Measurements from ENCODE around the gene RWDD1.

RWDD1 gene

DNA sequence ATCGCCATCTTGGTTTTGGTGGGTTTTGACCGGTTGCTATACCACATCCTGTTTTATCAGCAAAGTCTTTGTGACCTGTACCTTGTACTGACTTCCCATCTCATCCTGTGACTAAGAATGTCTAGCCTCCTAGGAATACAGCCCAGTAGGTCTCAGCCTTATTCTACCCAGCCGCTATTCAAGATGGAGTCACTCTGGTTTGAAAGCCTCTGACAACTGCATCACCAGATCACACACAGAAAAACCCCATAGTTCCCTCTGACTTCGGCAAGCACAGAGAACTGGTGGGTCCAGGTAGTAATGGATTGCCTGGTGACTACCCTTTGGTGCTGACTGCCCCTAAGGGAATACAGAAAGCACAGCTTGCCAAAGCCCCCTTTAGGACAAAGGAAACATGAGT is 34.6 kb downstream of the RWDD1 start:
- no peak overlapping the region for H3K4me3 ChIP-seq (IDR thresholded peaks at IDR 0.05; ENCODE audit: insufficient read depth, low read depth, low read length)
- no peak overlapping the region for H3K27ac ChIP-seq
- no peaks in the 10 kb centered on the region for H3K4me1 ChIP-seq (ENCODE audit: low read depth, poor library complexity, severe bottlenecking)
- H3K4me2 ChIP-seq, result no peak overlapping the region
- H3K27me3 ChIP-seq (ENCODE audit: insufficient read depth, low read depth), result no peaks in the 10 kb centered on the region
- no peaks in the 10 kb centered on the region for H3K36me3 ChIP-seq (ENCODE audit: insufficient read depth)
- no peak overlapping the region for H3K9ac ChIP-seq
- H3K79me2 ChIP-seq (ENCODE audit: insufficient read depth, low read depth), result no peaks in the 10 kb centered on the region
- H4K20me1 ChIP-seq (ENCODE audit: insufficient read depth), result no peaks in the 10 kb centered on the region
- no peak overlapping the region for H2AFZ ChIP-seq (ENCODE audit: low read depth)
- TF ChIP-seq CTCF (conservative IDR thresholded peaks at IDR 0.05; ENCODE audit: low read depth, low read length), result no peak

DNA sequence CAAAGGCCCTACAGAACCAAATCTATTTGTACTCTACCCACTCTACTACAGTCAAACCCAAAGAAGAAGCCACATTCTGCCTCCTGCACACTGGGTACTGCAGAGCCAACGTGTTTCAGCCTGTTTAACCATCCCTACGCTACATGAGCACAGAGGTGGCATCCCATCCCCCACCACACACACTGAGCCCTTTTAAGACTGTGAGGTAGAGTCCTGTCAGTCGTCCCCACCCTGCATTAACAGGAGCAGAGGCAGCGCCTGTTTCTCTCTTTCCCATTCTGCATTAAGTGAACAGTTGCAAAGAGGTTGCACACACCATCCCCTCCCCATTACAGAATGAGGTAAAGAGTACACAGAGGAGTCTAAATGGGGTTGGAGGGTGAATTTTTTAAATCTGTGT is 39.8 kb downstream of the RWDD1 start:
- H3K36me3 ChIP-seq (ENCODE audit: insufficient read depth), result no peaks in the 10 kb centered on the region
- H3K9ac ChIP-seq, result no peak overlapping the region
- H2AFZ ChIP-seq (ENCODE audit: low read depth), result no peak overlapping the region
- no peak for TF ChIP-seq CTCF (conservative IDR thresholded peaks at IDR 0.05; ENCODE audit: low read depth, low read length)
- H4K20me1 ChIP-seq (ENCODE audit: insufficient read depth), result no peaks in the 10 kb centered on the region
- H3K27ac ChIP-seq, result no peak overlapping the region
- no peaks in the 10 kb centered on the region for H3K79me2 ChIP-seq (ENCODE audit: insufficient read depth, low read depth)
- H3K4me1 ChIP-seq (ENCODE audit: low read depth, poor library complexity, severe bottlenecking), result no peaks in the 10 kb centered on the region
- no peak overlapping the region for H3K4me3 ChIP-seq (IDR thresholded peaks at IDR 0.05; ENCODE audit: insufficient read depth, low read depth, low read length)
- no peaks in the 10 kb centered on the region for H3K27me3 ChIP-seq (ENCODE audit: insufficient read depth, low read depth)
- no peak overlapping the region for H3K4me2 ChIP-seq

GRCh38 chr6:116615937-116616736 is 44.8 kb downstream of the RWDD1 start, which contains the start of gene RSPH4A:
Gene RSPH4A (plus strand): TSS chr6:116616479. CDS start chr6:116616624, 145 bp downstream.
- no peak within 1 kb of the TSS for H3K9ac ChIP-seq

DNA sequence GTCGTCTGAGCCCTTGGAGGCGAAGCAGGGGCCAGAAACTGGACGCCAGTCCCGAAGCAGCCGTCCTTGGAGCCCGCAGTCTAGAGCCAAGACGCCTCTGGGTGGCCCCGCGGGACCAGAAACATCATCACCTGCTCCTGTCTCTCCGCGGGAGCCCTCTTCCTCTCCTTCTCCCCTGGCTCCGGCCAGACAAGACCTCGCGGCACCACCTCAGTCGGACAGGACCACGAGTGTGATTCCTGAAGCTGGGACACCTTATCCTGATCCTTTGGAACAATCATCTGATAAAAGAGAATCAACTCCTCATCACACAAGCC is 45.4 kb downstream of the RWDD1 start:
- no peaks in the 10 kb centered on the region for H3K36me3 ChIP-seq (ENCODE audit: insufficient read depth)
- peak overlapping the region; percentile 85; the same call in 1 of the 2 replicates for H2AFZ ChIP-seq (ENCODE audit: low read depth)
- H3K79me2 ChIP-seq (ENCODE audit: insufficient read depth, low read depth), result no peaks in the 10 kb centered on the region
- H4K20me1 ChIP-seq (ENCODE audit: insufficient read depth), result no peaks in the 10 kb centered on the region
- H3K4me2 ChIP-seq, result peak overlapping the region; percentile 47; the same call in 1 of the 2 replicates
- H3K4me3 ChIP-seq (IDR thresholded peaks at IDR 0.05; ENCODE audit: insufficient read depth, low read depth, low read length), result no peak overlapping the region
- H3K9ac ChIP-seq, result no peak overlapping the region
- H3K4me1 ChIP-seq (ENCODE audit: low read depth, poor library complexity, severe bottlenecking), result no peaks in the 10 kb centered on the region
- H3K27me3 ChIP-seq (ENCODE audit: insufficient read depth, low read depth), result 0 out of 2 replicates have a peak, but pooled peaks cover 3% of the 10 kb centered on the region
- no peak for TF ChIP-seq CTCF (conservative IDR thresholded peaks at IDR 0.05; ENCODE audit: low read depth, low read length)
- H3K27ac ChIP-seq, result no peak overlapping the region

More at GRCh38 chr6:116615937-116616736, 44.8 kb downstream of the RWDD1 start, which contains the start of gene RSPH4A:
- no peaks in the 10 kb centered on the region for H3K36me3 ChIP-seq (ENCODE audit: insufficient read depth)
- TF ChIP-seq CTCF (conservative IDR thresholded peaks at IDR 0.05; ENCODE audit: low read depth, low read length), result no peak
- peak within 1 kb of the TSS; percentile 85 for H2AFZ ChIP-seq (ENCODE audit: low read depth)
- H3K4me2 ChIP-seq, result peak within 1 kb of the TSS; percentile 47
- no peaks in the 10 kb centered on the region for H4K20me1 ChIP-seq (ENCODE audit: insufficient read depth)
- H3K27me3 ChIP-seq (ENCODE audit: insufficient read depth, low read depth), result 0 out of 2 replicates have a peak, but pooled peaks cover 3% of the 10 kb centered on the region
- H3K79me2 ChIP-seq (ENCODE audit: insufficient read depth, low read depth), result no peaks in the 10 kb centered on the region
- H3K27ac ChIP-seq, result no peak within 1 kb of the TSS
- no peak within 1 kb of the TSS for H3K4me3 ChIP-seq (IDR thresholded peaks at IDR 0.05; ENCODE audit: insufficient read depth, low read depth, low read length)
- no peaks in the 10 kb centered on the region for H3K4me1 ChIP-seq (ENCODE audit: low read depth, poor library complexity, severe bottlenecking)

All from KMS-11 (cell line).